ENCODE data around the gene FAM168A. TPM values are rescaled to one million over a fixed set of nuclear protein-coding genes. Genes with fewer than 3 reads are reported as not detected.

Gene FAM168A
- total and polyA plus RNA-seq, 4 donors = 4.8 to 14.6 (median 9.1) TPM

- no peak for DNase-seq (ENCODE audit: low spot score)
- Histone ChIP-seq H3K4me1 (ENCODE audit: control insufficient read depth in 4 of 4, insufficient read depth in 4 of 4, low read length in 3 of 4) (peaks cover 0 to 2% (median 0%) of the 10 kb centered on the region in 4 donors), H3K9me3 (ENCODE audit: control insufficient read depth in 4 of 4, low read length in 3 of 4) (no peaks in the 10 kb centered on the region), H3K9ac (ENCODE audit: low read depth in 1 of 2, low read length in 2 of 2) (no peak overlapping the region), H3K27me3 (ENCODE audit: control insufficient read depth in 4 of 4, insufficient read depth in 4 of 4, low read length in 3 of 4) (no peaks in the 10 kb centered on the region), H3K27ac (ENCODE audit: low read depth in 1 of 2, low read length in 2 of 2) (no peak overlapping the region), H3K4me3 (ENCODE audit: low read depth in 1 of 3, low read length in 3 of 3) (no peak overlapping the region), H3K36me3 (ENCODE audit: control insufficient read depth in 4 of 4, insufficient read depth in 3 of 4, low read depth in 1 of 4, low read length in 3 of 4) (peaks cover 0 to 2% (median 0%) of the 10 kb centered on the region in 4 donors)
- 88% methylated on average over 5 of the region's 5 CpGs for WGBS
- TF ChIP-seq CTCF (IDR thresholded peaks at IDR 0.05; ENCODE audit: low read depth, low read length, missing input control) (no peak), RAD21 (IDR thresholded peaks at IDR 0.05) (no peak)
These were observed 166.5 kb downstream of the FAM168A start for GRCh38 chr11:73431396-73431795.

GRCh38 chr11:73430326-73430725 is 167.6 kb downstream of the FAM168A start:
- no peak for TF ChIP-seq MAX (IDR thresholded peaks at IDR 0.05)
- no peak for TF ChIP-seq TAF1 (conservative IDR thresholded peaks at IDR 0.05)
- TF ChIP-seq ZBTB33 (IDR thresholded peaks at IDR 0.05) = no peak
- TF ChIP-seq RXRA (IDR thresholded peaks at IDR 0.05) = no peak
- TF ChIP-seq RAD21 (IDR thresholded peaks at IDR 0.05) = no peak
- no peak for TF ChIP-seq HNF4A (conservative IDR thresholded peaks at IDR 0.05)
- Histone ChIP-seq H3K36me3 (ENCODE audit: control insufficient read depth in 4 of 4, insufficient read depth in 3 of 4, low read depth in 1 of 4, low read length in 3 of 4) (peaks cover 0 to 2% (median 0%) of the 10 kb centered on the region in 4 donors), H3K9me3 (ENCODE audit: control insufficient read depth in 4 of 4, low read length in 3 of 4) (no peaks in the 10 kb centered on the region), H3K9ac (ENCODE audit: low read depth in 1 of 2, low read length in 2 of 2) (no peak overlapping the region), H3K4me1 (ENCODE audit: control insufficient read depth in 4 of 4, insufficient read depth in 4 of 4, low read length in 3 of 4) (peaks cover 0 to 2% (median 0%) of the 10 kb centered on the region in 4 donors), H3K27me3 (ENCODE audit: control insufficient read depth in 4 of 4, insufficient read depth in 4 of 4, low read length in 3 of 4) (no peaks in the 10 kb centered on the region), H3K27ac (ENCODE audit: low read depth in 1 of 2, low read length in 2 of 2) (no peak overlapping the region), H3K4me3 (ENCODE audit: low read depth in 1 of 3, low read length in 3 of 3) (no peak overlapping the region)
- WGBS = 96% methylated on average over 4 of the region's 4 CpGs
- DNase-seq (ENCODE audit: low spot score) = no peak

GRCh38 chr11:73429121-73429750 is 168.7 kb downstream of the FAM168A start:
- H3K9me3 ChIP-seq (ENCODE audit: control insufficient read depth in 4 of 4, low read length in 3 of 4) = no peaks in the 10 kb centered on the region
- no peak overlapping the region for H3K27ac ChIP-seq (ENCODE audit: low read depth in 1 of 2, low read length in 2 of 2)
- DNase-seq (ENCODE audit: low spot score) = no peak
- H3K9ac ChIP-seq (ENCODE audit: low read depth in 1 of 2, low read length in 2 of 2) = no peak overlapping the region
- H3K27me3 ChIP-seq (ENCODE audit: control insufficient read depth in 4 of 4, insufficient read depth in 4 of 4, low read length in 3 of 4) = no peaks in the 10 kb centered on the region
- H3K4me3 ChIP-seq (ENCODE audit: low read depth in 1 of 3, low read length in 3 of 3) = no peak overlapping the region
- peaks cover 0 to 2% (median 0%) of the 10 kb centered on the region in 4 donors for H3K4me1 ChIP-seq (ENCODE audit: control insufficient read depth in 4 of 4, insufficient read depth in 4 of 4, low read length in 3 of 4)
- 92% methylated on average over 5 of the region's 5 CpGs for WGBS
- peaks cover 0 to 2% (median 0%) of the 10 kb centered on the region in 4 donors for H3K36me3 ChIP-seq (ENCODE audit: control insufficient read depth in 4 of 4, insufficient read depth in 3 of 4, low read depth in 1 of 4, low read length in 3 of 4)
- TF ChIP-seq HNF4G (IDR thresholded peaks at IDR 0.05) (no peak), TAF1 (conservative IDR thresholded peaks at IDR 0.05) (no peak), FOXA1 (IDR thresholded peaks at IDR 0.05) (no peak), FOXA2 (IDR thresholded peaks at IDR 0.05) (no peak), ATF3 (IDR thresholded peaks at IDR 0.05) (no peak), ZBTB33 (IDR thresholded peaks at IDR 0.05) (no peak), GABPA (IDR thresholded peaks at IDR 0.05 in 1 of 2, conservative IDR thresholded peaks at IDR 0.05 in 1 of 2) (no peak), RXRA (IDR thresholded peaks at IDR 0.05) (no peak), YY1 (IDR thresholded peaks at IDR 0.05) (no peak), HNF4A (conservative IDR thresholded peaks at IDR 0.05) (no peak), JUND (IDR thresholded peaks at IDR 0.05) (no peak), RAD21 (IDR thresholded peaks at IDR 0.05) (no peak), SP1 (IDR thresholded peaks at IDR 0.05) (no peak), EGR1 (IDR thresholded peaks at IDR 0.05; ENCODE audit: low read depth in 2 of 2) (no peak), REST (IDR thresholded peaks at IDR 0.05) (no peak), MAX (IDR thresholded peaks at IDR 0.05) (no peak)

Measured in liver (tissue), 9 donors.